ENCODE results near the gene PIP5K1B. TPM values are rescaled to one million over a fixed set of nuclear protein-coding genes. Genes with fewer than 3 reads are reported as not detected.

Gene PIP5K1B
- total RNA-seq, 1 donor from 2014 or later, result 85.3 TPM

DNA sequence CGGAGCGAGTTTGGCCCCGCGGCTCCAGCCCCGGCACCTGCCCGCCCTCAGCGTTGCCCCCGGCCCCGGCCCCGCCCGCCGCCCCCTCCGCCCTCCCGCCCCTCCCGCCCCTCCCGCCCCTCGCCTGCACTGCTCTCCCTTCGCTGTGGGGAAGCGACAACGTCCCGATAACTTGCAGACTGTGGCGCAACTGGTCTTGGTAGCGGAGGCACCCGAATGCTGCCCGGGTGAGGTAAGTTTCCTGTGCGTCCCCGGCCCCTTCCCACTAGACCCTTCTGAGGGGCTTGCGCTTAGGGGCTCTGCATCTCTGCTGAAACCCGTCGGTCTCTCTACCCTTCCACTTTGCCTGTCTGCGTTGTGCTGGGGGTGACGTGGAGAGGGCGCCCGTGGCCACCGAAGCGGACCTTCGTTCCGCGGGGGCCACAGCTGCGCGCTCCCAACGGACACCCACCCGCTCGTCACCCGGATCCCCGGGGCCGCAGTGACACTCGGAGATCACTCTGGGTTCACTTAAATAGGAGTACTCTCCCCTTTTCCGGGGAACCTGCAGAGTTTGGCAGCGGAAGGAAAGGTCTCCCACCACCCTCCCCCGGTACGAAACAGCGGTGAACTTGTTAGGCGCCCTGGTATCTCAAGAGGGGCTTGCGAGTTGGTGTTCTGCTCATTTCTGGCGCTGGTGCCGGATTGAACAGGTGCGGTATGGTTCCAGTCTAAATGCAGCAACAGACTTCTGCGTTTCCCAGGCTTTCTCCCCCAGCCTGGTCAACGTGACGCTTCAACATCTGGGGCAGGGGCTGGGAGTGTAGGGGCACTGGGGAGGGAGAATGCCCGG lies 707 bp downstream of the PIP5K1B start:
- intact Hi-C loops (cut with micrococcal nuclease), result loop anchor here (2.0 to 10.0 kb wide), 2 partner anchors 75 to 299 kb away; a partner anchor contains a TSS
- DNase-seq (peak; percentile 69), ATAC-seq (peak; percentile 73)

DNA sequence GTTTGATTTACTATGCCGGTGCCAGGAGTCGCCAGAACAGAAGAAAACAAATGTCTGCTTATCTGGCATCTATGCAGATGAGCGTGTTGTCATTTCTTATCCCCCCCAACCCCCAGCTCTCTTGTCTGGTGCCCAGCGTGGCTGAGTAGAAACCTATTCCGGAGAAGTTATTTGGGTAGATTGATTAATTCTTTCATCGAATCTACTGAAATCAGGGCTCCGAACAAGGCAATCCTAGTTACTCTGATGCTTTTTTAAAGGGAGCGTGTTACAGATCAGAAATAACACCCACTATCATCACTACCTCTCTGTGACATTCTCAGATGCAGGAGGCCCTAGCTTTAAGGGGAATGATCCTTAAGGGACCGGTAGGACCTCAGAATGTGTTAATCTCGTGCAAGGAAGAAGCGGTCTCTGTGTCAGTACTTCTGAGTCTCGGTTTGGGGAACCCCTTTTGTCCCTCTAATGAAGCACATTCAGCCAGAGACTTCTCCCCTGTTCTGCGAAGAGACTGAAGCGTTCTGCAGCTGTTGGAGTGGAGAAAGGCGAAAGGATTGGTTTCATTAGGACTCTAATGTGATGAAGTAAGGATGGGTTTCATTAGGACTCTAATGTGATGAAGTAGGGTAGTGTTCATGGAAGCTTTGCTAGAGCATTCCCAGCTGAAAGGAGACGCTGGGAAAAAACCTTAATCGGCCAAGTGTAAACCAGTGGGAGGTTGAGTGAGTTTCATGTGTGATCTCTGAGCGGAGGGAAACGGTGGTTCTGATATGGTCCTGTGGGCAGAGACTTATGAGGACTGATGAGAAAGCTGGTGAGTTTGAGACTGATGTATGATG lies 1.5 kb downstream of the PIP5K1B start:
- DNase-seq (no peak), ATAC-seq (no peak)
- intact Hi-C loops (cut with micrococcal nuclease), result loop anchor here (2.0 to 10.0 kb wide), 2 partner anchors 74 to 298 kb away; a partner anchor contains a TSS

DNA sequence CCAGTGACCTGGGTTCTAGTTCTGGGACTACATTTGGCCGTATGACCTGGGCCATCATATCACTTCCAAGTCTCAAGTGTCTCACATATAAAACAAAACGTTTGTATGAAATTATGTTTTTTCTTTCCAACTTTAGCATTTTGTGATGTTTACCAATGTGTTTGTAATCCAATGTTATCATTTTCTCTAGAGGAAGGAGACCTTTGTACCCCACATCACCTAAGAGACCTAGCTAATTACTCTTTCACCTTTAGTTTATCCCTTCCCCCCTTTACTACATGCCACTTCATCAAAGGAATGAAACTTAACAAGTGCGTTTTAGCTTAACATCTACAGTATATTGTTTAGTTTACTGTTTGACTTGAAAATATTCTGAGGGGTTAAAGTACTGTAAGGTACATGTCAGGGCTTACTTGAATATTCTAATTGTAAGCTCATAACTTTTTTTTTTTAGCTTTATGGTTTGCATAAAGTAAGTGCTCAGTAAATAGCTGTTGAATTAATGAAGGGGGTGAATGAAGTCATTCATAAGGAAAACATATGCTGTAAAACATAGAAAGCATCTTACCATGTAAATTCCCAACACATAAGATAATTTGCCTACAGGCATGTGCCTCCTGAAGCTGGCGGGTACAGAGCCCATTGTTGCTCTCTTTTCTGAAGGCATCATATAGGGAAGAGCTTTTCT lies 2.9 kb downstream of the PIP5K1B start:
- intact Hi-C loops (cut with micrococcal nuclease), result loop anchor here (2.0 to 10.0 kb wide), 2 partner anchors 73 to 297 kb away; a partner anchor contains a TSS
- no peak for DNase-seq
- no peak for ATAC-seq

DNA sequence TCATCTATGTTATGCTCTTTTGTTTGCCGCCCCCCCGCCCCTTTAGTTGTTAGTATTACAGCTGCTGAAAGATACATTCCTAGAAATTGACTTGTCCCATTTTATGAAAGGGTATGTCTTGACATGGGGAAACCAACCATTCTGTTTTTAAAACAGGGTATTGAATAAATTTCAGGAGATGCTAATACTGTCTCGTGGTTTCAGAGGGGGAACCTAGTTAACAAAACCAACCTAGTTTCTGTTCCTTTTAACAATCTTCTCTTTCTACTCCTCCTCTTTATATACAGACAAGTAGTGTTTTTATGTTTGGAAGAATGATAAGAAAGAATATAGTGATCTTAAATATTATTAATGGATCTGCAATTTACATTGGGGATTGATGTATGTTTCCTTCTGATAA lies 3.5 kb downstream of the PIP5K1B start:
- DNase-seq (no peak), ATAC-seq (no peak)
- intact Hi-C loops (cut with micrococcal nuclease), result loop anchor here (10.0 kb wide), 1 partner anchor 296 kb away; no protein-coding TSS in a partner anchor

DNA sequence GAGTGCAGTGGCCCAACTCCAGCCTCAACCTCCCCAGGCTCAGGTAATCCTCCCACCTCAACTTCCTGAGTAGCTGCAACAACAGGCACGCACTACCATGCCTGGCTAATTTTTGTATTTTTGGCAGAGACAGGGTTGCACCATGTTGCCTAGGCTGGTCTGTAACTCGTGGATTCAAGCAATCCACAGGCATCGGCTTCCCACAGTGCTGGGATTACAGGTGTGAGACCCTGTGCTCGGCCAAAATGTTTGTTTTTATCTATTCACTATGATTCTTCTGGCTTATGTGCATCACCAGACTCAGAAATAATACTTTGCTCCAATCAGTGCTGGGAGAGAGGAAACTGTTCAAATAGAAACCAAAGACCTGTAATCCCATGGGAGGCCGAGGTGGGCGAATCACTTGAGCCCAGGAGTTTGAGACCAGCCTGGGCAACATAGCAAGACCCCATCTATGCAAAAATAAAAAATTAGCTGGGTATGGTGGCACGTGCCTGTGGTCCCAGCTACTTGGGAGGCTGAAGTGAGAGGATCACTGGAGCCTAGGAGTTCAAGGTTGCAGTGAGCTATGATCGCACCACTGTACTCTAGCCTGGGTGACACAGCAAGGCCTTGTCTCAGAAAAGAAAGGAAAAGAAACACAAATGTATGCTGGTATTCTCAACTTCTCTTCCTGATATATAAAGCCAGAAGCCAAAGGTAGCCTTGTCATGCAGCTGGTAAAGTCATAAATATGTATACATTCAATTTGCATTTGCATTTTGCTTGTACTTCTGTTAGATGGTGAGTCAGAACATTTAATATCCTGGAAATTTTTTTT lies 4.5 kb downstream of the PIP5K1B start:
- intact Hi-C loops (cut with micrococcal nuclease), result loop anchor here (10.0 kb wide), 1 partner anchor 295 kb away; no protein-coding TSS in a partner anchor
- DNase-seq, result no peak
- no peak for ATAC-seq

DNA sequence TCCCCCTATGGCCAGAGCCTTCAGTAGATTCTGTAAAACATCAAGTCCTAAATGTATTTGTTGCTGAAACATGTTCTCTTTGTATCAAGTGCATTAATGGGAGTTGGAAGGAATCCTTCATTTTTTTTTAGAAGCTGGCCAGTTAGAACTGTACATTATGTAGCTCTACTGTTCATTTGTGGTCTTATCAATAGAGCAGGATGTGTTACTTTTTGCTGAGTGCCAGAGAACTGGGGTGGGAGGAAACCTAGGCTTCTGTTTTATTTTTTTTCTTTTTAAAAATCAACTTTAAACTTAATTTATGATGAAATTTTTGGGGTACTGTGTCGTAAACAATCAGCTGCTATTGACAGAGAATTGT lies 5.1 kb downstream of the PIP5K1B start:
- ATAC-seq, result peak; percentile 24
- intact Hi-C loops (cut with micrococcal nuclease), result no loop called here
- no peak for DNase-seq

DNA sequence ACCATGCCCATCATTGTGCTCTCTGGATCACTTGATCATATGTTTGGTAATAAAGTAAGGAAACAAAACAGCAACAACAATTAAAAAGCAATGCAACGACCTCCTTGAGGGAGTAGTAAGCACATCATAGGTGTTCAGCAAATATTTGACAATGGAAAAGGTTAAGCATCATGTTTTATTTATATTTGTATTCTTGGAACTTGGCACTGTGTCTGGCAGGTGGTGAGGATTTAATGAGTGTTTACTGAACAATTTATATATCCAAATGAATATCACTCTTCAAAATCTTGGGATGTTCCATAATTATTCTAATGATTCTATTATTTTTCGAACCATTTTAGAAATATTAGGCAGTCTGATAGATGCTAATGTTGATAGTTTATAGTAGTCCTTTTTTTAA lies 6.2 kb downstream of the PIP5K1B start:
- intact Hi-C loops (cut with micrococcal nuclease), result no loop called here
- no peak for ATAC-seq
- no peak for DNase-seq

DNA sequence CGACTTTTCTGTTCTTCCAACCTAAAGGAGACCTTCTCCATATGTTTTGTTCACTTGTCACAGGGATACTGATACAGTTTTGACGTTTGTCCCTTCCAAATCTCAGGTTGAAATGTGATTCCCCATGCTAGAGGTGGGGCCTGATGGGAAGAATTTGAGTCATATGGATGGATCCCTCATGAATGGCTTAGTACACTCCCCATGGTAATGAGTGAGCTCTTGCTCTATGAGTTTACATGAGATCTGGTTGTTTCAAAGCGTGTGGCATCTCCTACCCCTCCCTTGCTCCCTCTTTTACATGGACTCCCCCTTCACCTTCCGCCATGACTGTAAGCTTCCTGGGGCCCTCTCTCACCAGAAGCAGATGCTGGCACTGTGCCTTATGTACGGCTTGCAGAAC lies 6.9 kb downstream of the PIP5K1B start:
- intact Hi-C loops (cut with micrococcal nuclease), result no loop called here
- DNase-seq (no peak), ATAC-seq (no peak)

DNA sequence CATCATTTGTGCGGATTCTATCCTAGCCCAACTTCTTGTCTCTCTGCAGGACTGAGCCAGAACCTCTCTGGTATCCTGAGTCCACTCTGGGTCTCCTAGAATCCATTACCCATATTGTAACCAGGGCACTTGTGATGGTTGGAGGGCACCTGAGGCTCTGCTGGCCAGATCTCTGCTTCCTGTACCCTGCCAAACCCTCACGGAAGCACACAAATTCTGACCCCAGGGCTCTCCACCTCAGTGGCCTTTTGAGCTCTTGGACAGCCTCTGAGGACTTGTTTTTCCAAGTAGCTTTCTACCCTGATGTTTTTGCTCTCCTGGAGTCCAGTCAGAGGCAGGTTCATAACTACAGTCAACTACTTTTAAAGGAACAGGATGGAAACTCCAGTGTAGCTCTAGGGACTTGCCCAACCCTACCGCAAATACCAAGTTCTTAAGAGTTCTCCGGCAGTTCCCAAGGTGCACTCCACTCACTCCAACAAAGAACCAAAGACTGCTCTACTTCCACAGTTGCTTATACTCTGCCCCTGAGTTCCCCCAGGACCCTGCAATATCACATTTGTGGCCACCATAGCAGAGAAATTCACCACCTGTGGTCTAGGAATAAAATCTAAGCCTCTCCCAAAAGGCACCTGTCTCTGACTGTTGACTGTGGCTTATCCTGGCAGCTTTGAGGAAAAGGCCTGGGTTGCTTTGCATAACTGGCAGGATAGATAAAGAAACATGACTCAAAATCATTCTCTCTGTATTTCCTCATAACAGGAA lies 9.6 kb downstream of the PIP5K1B start:
- intact Hi-C loops (cut with micrococcal nuclease), result no loop called here
- ATAC-seq, result no peak
- no peak for DNase-seq

DNA sequence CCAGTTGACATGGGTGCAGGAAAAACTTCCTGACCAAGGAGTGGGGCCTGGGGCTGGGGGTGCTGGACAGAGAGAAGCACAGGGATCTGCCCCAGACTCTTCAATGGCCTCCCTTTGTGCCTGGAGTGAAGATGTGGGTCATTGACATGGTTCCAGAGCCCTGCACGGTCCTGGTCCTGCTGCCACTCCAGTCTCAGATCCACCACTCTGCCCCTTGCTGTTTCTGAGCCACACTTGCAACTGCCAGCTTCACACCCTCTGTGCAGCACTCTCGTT lies 10.1 kb downstream of the PIP5K1B start:
- intact Hi-C loops (cut with micrococcal nuclease), result no loop called here
- ATAC-seq (no peak), DNase-seq (no peak)

DNA sequence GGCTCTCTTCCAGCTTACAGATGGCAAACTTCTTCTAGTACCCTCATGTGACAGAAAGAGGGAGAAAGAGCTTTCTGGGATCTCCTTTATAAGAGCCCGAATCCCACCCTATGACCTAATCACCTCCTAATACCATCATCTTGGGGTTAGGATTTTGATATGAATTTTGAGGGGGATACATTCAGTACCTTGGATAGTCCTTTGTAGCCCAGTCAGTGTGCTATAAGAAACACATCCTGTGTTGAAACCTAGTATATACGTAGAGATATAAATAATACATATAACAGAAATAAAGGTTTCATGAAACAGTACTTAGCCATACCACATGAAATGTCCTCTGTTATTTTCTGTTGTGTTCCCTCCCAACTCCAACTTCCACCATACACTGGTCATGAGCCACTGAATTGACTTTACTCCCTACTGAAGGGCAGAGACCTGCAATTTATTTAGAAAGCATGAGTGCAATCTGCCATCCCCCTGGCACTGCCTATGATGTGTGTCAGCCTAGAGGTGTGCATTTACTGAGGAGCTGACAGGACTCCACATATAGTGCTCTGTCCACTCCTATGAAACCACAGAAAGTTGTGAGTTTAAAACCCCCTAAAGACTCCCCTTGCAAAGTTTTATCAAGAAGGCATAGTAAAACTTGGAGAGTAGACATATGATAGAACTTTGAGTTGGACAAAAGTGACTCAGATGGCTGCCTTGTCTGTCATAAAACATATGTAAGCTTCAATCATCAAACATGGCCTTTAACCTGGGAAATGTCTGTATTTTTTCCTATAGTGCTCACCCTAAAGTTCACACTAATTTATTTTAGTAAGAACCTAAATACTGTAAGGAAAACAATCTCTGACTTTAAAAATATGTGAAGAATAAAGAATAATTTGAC lies 12.8 kb downstream of the PIP5K1B start:
- ATAC-seq, result peak; percentile 64
- DNase-seq, result no peak
- intact Hi-C loops (cut with micrococcal nuclease), result no loop called here

DNA sequence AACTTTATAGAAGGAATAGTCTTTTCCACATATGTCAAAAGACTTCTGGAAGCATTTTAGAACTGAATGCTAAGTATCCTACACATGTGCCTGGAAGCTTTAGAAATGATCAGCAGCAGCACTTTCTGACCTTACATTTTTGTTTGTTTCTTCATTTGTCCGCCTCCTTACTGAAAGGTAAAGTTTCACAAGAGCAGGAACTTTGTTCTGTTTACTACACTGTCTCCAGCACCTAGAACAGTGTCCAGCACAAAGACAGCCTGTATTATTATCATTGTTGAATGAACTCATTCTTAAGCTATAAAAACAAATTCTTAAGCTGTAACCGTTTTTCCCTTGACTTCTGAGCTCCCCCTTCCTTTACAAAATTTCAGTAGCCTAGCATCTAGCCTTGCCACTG lies 14.8 kb downstream of the PIP5K1B start:
- DNase-seq (no peak), ATAC-seq (no peak)
- intact Hi-C loops (cut with micrococcal nuclease), result no loop called here

DNA sequence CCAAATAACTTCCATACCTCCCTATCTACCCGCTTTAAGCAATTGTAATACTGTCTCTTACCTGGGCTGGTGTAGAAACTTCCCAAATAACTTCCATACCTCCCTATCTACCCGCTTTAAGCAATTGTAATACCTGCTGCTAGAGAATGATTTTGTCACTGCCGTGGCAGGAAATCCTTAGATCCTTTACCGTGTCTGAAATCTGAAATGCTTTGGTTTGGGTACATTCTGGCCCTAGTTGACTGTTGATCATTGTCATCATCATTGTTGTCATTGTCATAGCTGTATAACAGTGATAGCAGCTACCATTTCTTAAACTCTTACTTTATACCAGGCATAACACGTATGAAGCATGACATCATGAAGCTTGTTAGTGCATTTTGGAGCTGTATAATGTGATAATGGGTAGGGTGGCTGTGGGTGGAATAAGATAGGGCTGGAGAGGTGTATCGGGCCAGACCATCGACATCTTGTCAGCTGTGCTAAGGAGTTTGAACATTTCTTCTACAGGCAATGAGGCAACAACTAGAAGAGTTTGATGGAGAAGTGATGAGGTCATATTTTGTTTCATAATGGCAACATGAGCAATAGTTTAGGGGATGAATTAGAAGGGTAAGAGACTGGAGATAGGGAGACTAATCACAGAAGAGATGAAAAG lies 15.7 kb downstream of the PIP5K1B start:
- intact Hi-C loops (cut with micrococcal nuclease), result no loop called here
- no peak for ATAC-seq

DNA sequence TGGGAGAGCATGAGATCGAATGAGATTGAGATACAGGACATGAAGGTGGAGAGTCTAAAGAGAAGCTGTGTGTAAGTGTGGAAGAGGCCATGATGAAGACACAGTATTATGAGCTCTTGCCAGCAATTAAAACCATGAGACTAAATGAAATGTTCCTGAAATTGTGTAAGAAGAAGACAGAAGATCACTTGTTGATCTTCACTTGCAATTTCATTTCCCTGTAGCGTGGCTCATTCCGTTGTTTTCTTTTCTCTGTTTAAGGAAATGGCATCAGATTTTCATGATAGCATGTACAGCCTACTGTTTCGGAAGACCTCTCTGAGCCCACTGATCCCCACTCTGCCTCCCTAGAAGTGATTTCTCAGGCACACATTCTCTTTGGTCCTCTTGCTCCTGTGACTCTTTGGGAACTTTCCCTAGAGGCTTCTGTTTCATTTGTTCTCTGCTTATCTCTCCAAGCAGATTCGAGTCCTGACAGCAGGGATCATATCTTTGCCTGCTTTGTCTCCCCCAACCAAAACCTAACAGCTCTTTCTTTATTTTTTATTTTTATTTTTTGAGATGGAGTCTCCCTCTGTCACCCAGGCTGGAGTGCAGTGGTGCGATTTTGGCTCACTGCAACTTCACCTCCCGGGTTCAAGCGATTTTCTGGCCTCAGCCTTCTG lies 16.8 kb downstream of the PIP5K1B start:
- no peak for DNase-seq
- intact Hi-C loops (cut with micrococcal nuclease), result no loop called here
- ATAC-seq, result no peak

More for the DNA sequence above, 15.7 kb downstream of the PIP5K1B start:
- no peak for DNase-seq

DNA sequence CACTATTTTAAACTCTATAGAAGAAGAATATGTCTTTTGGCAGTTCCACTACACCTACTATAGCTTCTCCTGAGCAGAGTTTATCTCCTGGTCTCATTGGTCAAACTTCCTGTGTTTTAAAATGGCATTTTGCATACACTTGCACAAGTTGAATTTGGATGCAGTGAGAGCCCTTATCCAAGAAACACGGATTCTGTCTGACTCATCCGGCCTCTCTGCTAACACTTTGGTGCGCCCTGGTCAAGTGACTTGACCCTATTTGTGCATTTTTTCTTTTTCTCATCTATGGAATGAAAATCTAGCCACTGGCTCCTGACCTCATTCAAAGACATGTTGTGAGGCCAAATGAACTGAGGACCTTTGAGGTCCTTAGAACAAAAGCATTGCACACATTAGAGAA lies 20.0 kb downstream of the PIP5K1B start:
- no peak for ATAC-seq
- intact Hi-C loops (cut with micrococcal nuclease), result no loop called here

DNA sequence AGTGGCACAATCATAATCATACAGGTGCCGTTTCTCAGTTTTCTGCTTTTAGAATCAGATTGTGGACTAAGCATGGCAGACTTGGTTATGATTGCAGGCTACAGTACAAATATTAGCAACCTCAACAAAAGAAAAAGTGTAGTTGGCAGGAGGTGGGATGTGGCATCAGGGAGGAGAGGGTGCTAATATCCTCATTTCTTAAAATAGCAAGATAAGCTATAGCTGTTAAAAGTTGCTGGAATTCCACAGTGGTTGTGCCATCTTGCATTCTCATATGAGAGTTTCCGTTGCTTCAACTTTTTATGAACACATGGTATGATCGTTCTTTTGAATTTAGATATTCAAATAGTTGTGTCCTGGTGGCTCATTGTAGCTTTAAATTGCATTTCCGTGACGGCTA lies 21.4 kb downstream of the PIP5K1B start:
- intact Hi-C loops (cut with micrococcal nuclease), result no loop called here
- ATAC-seq, result peak; percentile 29

More for the DNA sequence above, 20.0 kb downstream of the PIP5K1B start:
- DNase-seq, result no peak

More for the DNA sequence above, 21.4 kb downstream of the PIP5K1B start:
- DNase-seq, result no peak

All from left ventricle myocardium superior (tissue), 1 donor.